Skeletal muscle satellite cell (primary cell): ENCODE results near the gene TMEM250.

Experiments used
- H3K27me3 ChIP-seq: 2 replicates; pipeline ENCODE4 v1.7.0; 2013; ENCODE audit warnings: low read length; ENCODE audit not compliant: control insufficient read depth, insufficient read depth
- H3K36me3 ChIP-seq: 2 replicates; pipeline ENCODE4 v1.7.0; 2013; ENCODE audit warnings: mild to moderate bottlenecking, control low read depth, low read length; ENCODE audit not compliant: insufficient read depth
- H3K4me1 ChIP-seq: 2 replicates; pipeline ENCODE4 v1.7.0; 2013; ENCODE audit warnings: low read length; ENCODE audit not compliant: control insufficient read depth, insufficient read depth
- H3K4me2 ChIP-seq: 2 replicates; pipeline ENCODE4 v1.7.0; 2013; ENCODE audit warnings: mild to moderate bottlenecking, low read length
- H3K4me3 ChIP-seq: 2 replicates; pipeline ENCODE4 v1.7.0; 2013; ENCODE audit warnings: low read length
- H3K9ac ChIP-seq: 2 replicates; pipeline ENCODE4 v1.7.0; 2013; ENCODE audit warnings: mild to moderate bottlenecking, low read depth, low read length, moderate library complexity
- H3K9me3 ChIP-seq: replicated peaks from 2 replicates; pipeline ENCODE4 v1.7.0; 2013; ENCODE audit warnings: mild to moderate bottlenecking, control low read depth, low read length

TMEM250 gene

GRCh38 chr9:136074706-136075105 is 44.0 kb downstream of the TMEM250 start:
- Histone ChIP-seq H3K36me3 (peaks cover 7% of the 10 kb centered on the region), H3K4me1 (peaks cover 7% of the 10 kb centered on the region), H3K4me3 (no peak overlapping the region), H3K4me2 (no peak overlapping the region), H3K9ac (no peak overlapping the region), H3K27me3 (no peaks in the 10 kb centered on the region), H3K9me3 (no peaks in the 10 kb centered on the region)
